ENCODE measurements around the gene HSPB6.

HSPB6 gene

GRCh38 chr19:35766571-35767104, 9.8 kb upstream of the HSPB6 start:
- no peak overlapping the region for H3K9ac ChIP-seq (ENCODE audit: low read length)
- no peaks in the 10 kb centered on the region for H3K27me3 ChIP-seq (ENCODE audit: low read depth, low read length)
- H4K20me1 ChIP-seq (ENCODE audit: insufficient read depth, low read length): no peaks in the 10 kb centered on the region
- no peaks in the 10 kb centered on the region for H3K4me1 ChIP-seq (ENCODE audit: low read length)
- H2AFZ ChIP-seq (ENCODE audit: low read depth, low read length): no peak overlapping the region
- H3K9me3 ChIP-seq (ENCODE audit: insufficient read depth, low read length): no peaks in the 10 kb centered on the region
- H3K36me3 ChIP-seq (replicated peaks; ENCODE audit: low read depth, low read length): peaks cover 22% of the 10 kb centered on the region
- H3K27ac ChIP-seq (ENCODE audit: low read length): no peak overlapping the region
- H3K4me2 ChIP-seq (ENCODE audit: low read length): no peak overlapping the region
- no peaks in the 10 kb centered on the region for H3K79me2 ChIP-seq (ENCODE audit: low read length)
- TF ChIP-seq CTCF (IDR thresholded peaks at IDR 0.05; ENCODE audit: low read depth, low read length): no peak
- H3K4me3 ChIP-seq (ENCODE audit: low read length): no peak overlapping the region

GRCh38 chr19:35764432-35765315, 7.8 kb upstream of the HSPB6 start:
- H3K9ac ChIP-seq (ENCODE audit: low read length): no peak overlapping the region
- H3K36me3 ChIP-seq (replicated peaks; ENCODE audit: low read depth, low read length): peaks cover 32% of the 10 kb centered on the region

GRCh38 chr19:35760711-35761349, 4.0 kb upstream of the HSPB6 start:
- Histone ChIP-seq H3K79me2 (ENCODE audit: low read length) (peaks cover 18% of the 10 kb centered on the region), H3K36me3 (replicated peaks; ENCODE audit: low read depth, low read length) (peaks cover 24% of the 10 kb centered on the region), H2AFZ (ENCODE audit: low read depth, low read length) (no peak overlapping the region), H3K4me3 (ENCODE audit: low read length) (no peak overlapping the region), H3K27ac (ENCODE audit: low read length) (no peak overlapping the region), H3K4me1 (ENCODE audit: low read length) (peaks cover 13% of the 10 kb centered on the region), H3K27me3 (ENCODE audit: low read depth, low read length) (no peaks in the 10 kb centered on the region), H3K9me3 (ENCODE audit: insufficient read depth, low read length) (no peaks in the 10 kb centered on the region), H4K20me1 (ENCODE audit: insufficient read depth, low read length) (peaks cover 3% of the 10 kb centered on the region), H3K9ac (ENCODE audit: low read length) (no peak overlapping the region), H3K4me2 (ENCODE audit: low read length) (no peak overlapping the region)
- TF ChIP-seq EZH2phosphoT487 (IDR thresholded peaks at IDR 0.05; ENCODE audit: low read depth) (no peak), CTCF (IDR thresholded peaks at IDR 0.05; ENCODE audit: low read depth, low read length) (no peak)

More at GRCh38 chr19:35764432-35765315, 7.8 kb upstream of the HSPB6 start:
- Histone ChIP-seq H3K27me3 (ENCODE audit: low read depth, low read length) (no peaks in the 10 kb centered on the region), H3K79me2 (ENCODE audit: low read length) (peaks cover 2% of the 10 kb centered on the region), H3K27ac (ENCODE audit: low read length) (no peak overlapping the region), H2AFZ (ENCODE audit: low read depth, low read length) (no peak overlapping the region), H3K4me1 (ENCODE audit: low read length) (no peaks in the 10 kb centered on the region), H4K20me1 (ENCODE audit: insufficient read depth, low read length) (no peaks in the 10 kb centered on the region; the same call in 1 of the 2 replicates), H3K4me2 (ENCODE audit: low read length) (no peak overlapping the region), H3K9me3 (ENCODE audit: insufficient read depth, low read length) (no peaks in the 10 kb centered on the region), H3K4me3 (ENCODE audit: low read length) (no peak overlapping the region)
- no peak for TF ChIP-seq EZH2phosphoT487 (IDR thresholded peaks at IDR 0.05; ENCODE audit: low read depth)
- TF ChIP-seq CTCF (IDR thresholded peaks at IDR 0.05; ENCODE audit: low read depth, low read length): no peak

GRCh38 chr19:35759697-35760096, 2.9 kb upstream of the HSPB6 start:
- H3K27me3 ChIP-seq (ENCODE audit: low read depth, low read length): no peaks in the 10 kb centered on the region
- H3K4me3 ChIP-seq (ENCODE audit: low read length): no peak overlapping the region
- no peak overlapping the region for H3K4me2 ChIP-seq (ENCODE audit: low read length)
- H3K79me2 ChIP-seq (ENCODE audit: low read length): peaks cover 18% of the 10 kb centered on the region
- no peak overlapping the region for H3K27ac ChIP-seq (ENCODE audit: low read length)
- TF ChIP-seq CTCF (IDR thresholded peaks at IDR 0.05; ENCODE audit: low read depth, low read length): no peak
- TF ChIP-seq EZH2phosphoT487 (IDR thresholded peaks at IDR 0.05; ENCODE audit: low read depth): no peak
- no peaks in the 10 kb centered on the region for H3K9me3 ChIP-seq (ENCODE audit: insufficient read depth, low read length)
- H3K4me1 ChIP-seq (ENCODE audit: low read length): peaks cover 13% of the 10 kb centered on the region
- H3K9ac ChIP-seq (ENCODE audit: low read length): no peak overlapping the region
- no peak overlapping the region for H2AFZ ChIP-seq (ENCODE audit: low read depth, low read length)
- H4K20me1 ChIP-seq (ENCODE audit: insufficient read depth, low read length): peaks cover 3% of the 10 kb centered on the region
- H3K36me3 ChIP-seq (replicated peaks; ENCODE audit: low read depth, low read length): peaks cover 19% of the 10 kb centered on the region
